Vagina (tissue), 2 donors: ENCODE data around the gene PGC. TPM values are rescaled to one million over a fixed set of nuclear protein-coding genes. Genes with fewer than 3 reads are reported as not detected.

ENCODE experiments used
- DNase-seq, 2 donors: peaks; one replicate each; pipeline ENCODE4 v3.0.0-alpha.2; 2017; ENCODE audit errors: extremely low spot score in 2 of 2
- H3K27ac ChIP-seq: fragments of 200-600 bp; sonication (generic); one replicate; pipeline ENCODE4 v1.5.1; 2019
- H3K27me3 ChIP-seq: fragments of 200-600 bp; sonication (generic); one replicate; pipeline ENCODE4 v1.5.1; 2019
- H3K36me3 ChIP-seq, 2 donors: fragments of 200-600 bp; sonication (generic); one replicate each; pipeline ENCODE4 v1.5.1; 2017 to 2019
- H3K4me1 ChIP-seq: fragments of 200-600 bp; sonication (generic); one replicate; pipeline ENCODE4 v1.5.1; 2019
- H3K4me3 ChIP-seq, 2 donors: fragments of 200-600 bp; sonication (generic); 1 replicate in 1 of 2; 2 replicates in 1 of 2; pipeline ENCODE4 v1.5.1; 2016 to 2019
- H3K9me3 ChIP-seq: fragments of 200-600 bp; sonication (generic); one replicate; pipeline ENCODE4 v1.5.1; 2019
- CTCF ChIP-seq, 3 experiments: fragments of 450-650 bp in 2 of 3; fragments of 200-600 bp in 1 of 3; sonication (generic) in 1 of 3; IDR thresholded peaks; one replicate each; pipeline ENCODE4 v1.5.1; 2017 to 2019; ENCODE audit warnings: antibody characterized with exemption in 3 of 3, mild to moderate bottlenecking in 2 of 3, moderate library complexity in 2 of 3
- POLR2A ChIP-seq, 2 donors: fragments of 450-650 bp; IDR thresholded peaks; one replicate each; pipeline ENCODE4 v1.6.1; 2017; ENCODE audit warnings: antibody characterized with exemption in 2 of 2, mild to moderate bottlenecking in 2 of 2, moderate library complexity in 2 of 2
- POLR2AphosphoS5 ChIP-seq, 2 donors: sonication (generic); formaldehyde crosslinking; IDR thresholded peaks; one replicate each; pipeline ENCODE4 v1.9.0; 2017; ENCODE audit warnings: antibody characterized with exemption in 2 of 2, mild to moderate bottlenecking in 2 of 2, low read depth in 1 of 2; ENCODE audit not compliant: insufficient read depth in 1 of 2
- intact Hi-C: fragments of 100-400 bp; cut with DNase I; formaldehyde crosslinking; loops from one replicate; pipeline ENCODE4 v1.15.1; 2023
- total RNA-seq: library from RNA; depleted of rRNA; stranded (reverse); fragments of >200 nt; gene quantifications from one replicate; pipeline ENCODE4 v1.2.3, GENCODE V29; 2016

Gene PGC
- total RNA-seq, 1 donor from 2014 or later, result 3.4 TPM

GRCh38 chr6:41715795-41716515 lies 31.2 kb downstream of the PGC start:
- Histone ChIP-seq H3K27ac (no peak overlapping the region), H3K4me1 (peaks cover 78% of the 10 kb centered on the region)
- TF ChIP-seq POLR2A (IDR thresholded peaks at IDR 0.05) (no peak), CTCF (IDR thresholded peaks at IDR 0.05) (no peak), POLR2AphosphoS5 (IDR thresholded peaks at IDR 0.05; ENCODE audit: insufficient read depth in 1 of 2, low read depth in 1 of 2) (no peak)

GRCh38 chr6:41714556-41715273 lies 32.5 kb downstream of the PGC start:
- H3K36me3 ChIP-seq, result no peaks in the 10 kb centered on the region
- TF ChIP-seq POLR2AphosphoS5 (IDR thresholded peaks at IDR 0.05; ENCODE audit: insufficient read depth in 1 of 2, low read depth in 1 of 2) (no peak), POLR2A (IDR thresholded peaks at IDR 0.05) (no peak), CTCF (IDR thresholded peaks at IDR 0.05) (no peak)
- no peaks in the 10 kb centered on the region for H3K9me3 ChIP-seq
- H3K27me3 ChIP-seq, result no peaks in the 10 kb centered on the region
- H3K27ac ChIP-seq, result no peak overlapping the region
- peaks cover 83% of the 10 kb centered on the region for H3K4me1 ChIP-seq
- intact Hi-C loops, result no loop called here
- DNase-seq, result no peak
- no peak overlapping the region for H3K4me3 ChIP-seq

More at GRCh38 chr6:41715795-41716515, 31.2 kb downstream of the PGC start:
- intact Hi-C loops, result no loop called here
- DNase-seq, result no peak
- Histone ChIP-seq H3K27me3 (no peaks in the 10 kb centered on the region), H3K4me3 (no peak overlapping the region), H3K9me3 (no peaks in the 10 kb centered on the region), H3K36me3 (no peaks in the 10 kb centered on the region)

GRCh38 chr6:41713650-41714291 lies 33.4 kb downstream of the PGC start:
- Histone ChIP-seq H3K4me3 (no peak overlapping the region), H3K9me3 (no peaks in the 10 kb centered on the region), H3K36me3 (no peaks in the 10 kb centered on the region), H3K27ac (no peak overlapping the region), H3K27me3 (no peaks in the 10 kb centered on the region), H3K4me1 (peaks cover 73% of the 10 kb centered on the region)
- no peak for DNase-seq
- TF ChIP-seq POLR2AphosphoS5 (IDR thresholded peaks at IDR 0.05; ENCODE audit: insufficient read depth in 1 of 2, low read depth in 1 of 2), result no peak
- TF ChIP-seq CTCF (IDR thresholded peaks at IDR 0.05), result no peak
- TF ChIP-seq POLR2A (IDR thresholded peaks at IDR 0.05), result no peak
- intact Hi-C loops, result no loop called here

- no peak overlapping the region for H3K4me3 ChIP-seq
- TF ChIP-seq POLR2AphosphoS5 (IDR thresholded peaks at IDR 0.05; ENCODE audit: insufficient read depth in 1 of 2, low read depth in 1 of 2), result peak in 1 of 2 donors; percentile 39
- TF ChIP-seq POLR2A (IDR thresholded peaks at IDR 0.05), result no peak
- no peak for TF ChIP-seq CTCF (IDR thresholded peaks at IDR 0.05)
- no peak for DNase-seq
Observed at GRCh38 chr6:41713159-41713649, 34.0 kb downstream of the PGC start.

More at GRCh38 chr6:41713159-41713649, 34.0 kb downstream of the PGC start:
- no peaks in the 10 kb centered on the region for H3K36me3 ChIP-seq
- intact Hi-C loops, result no loop called here
- H3K27me3 ChIP-seq, result no peaks in the 10 kb centered on the region
- H3K9me3 ChIP-seq, result no peaks in the 10 kb centered on the region
- peak overlapping the region; percentile 51 for H3K27ac ChIP-seq
- peaks cover 71% of the 10 kb centered on the region for H3K4me1 ChIP-seq
